G401.6 (cell line): ENCODE measurements around the gene CCT3.

ENCODE experiments used
- FAIRE-seq: peaks from 2 replicates; lab custom pipeline; 2012; peaks lifted over from hg19 to GRCh38; lab: Jason Lieb, UNC

The CCT3 gene

GRCh38 chr1:156320560-156320959, 17.5 kb downstream of the CCT3 start:
- no peak for FAIRE-seq

- peak; percentile 76 for FAIRE-seq
These were observed 18.4 kb downstream of the CCT3 start for GRCh38 chr1:156319664-156320063.

GRCh38 chr1:156316909-156317308, 21.2 kb downstream of the CCT3 start:
- no peak for FAIRE-seq

- no peak for FAIRE-seq
These were observed 27.1 kb downstream of the CCT3 start for GRCh38 chr1:156310962-156311361.

GRCh38 chr1:156308078-156308477, 30.0 kb downstream of the CCT3 start:
- FAIRE-seq = no peak

- no peak for FAIRE-seq
These were observed 32.9 kb downstream of the CCT3 start for GRCh38 chr1:156305215-156305614.

- no peak for FAIRE-seq
These were observed 34.9 kb downstream of the CCT3 start for GRCh38 chr1:156303241-156303640.

- FAIRE-seq = no peak
These were observed 39.2 kb downstream of the CCT3 start, which contains the start of gene VHLL for GRCh38 chr1:156298852-156299357. Gene VHLL (minus strand): TSS chr1:156299307. CDS start chr1:156299189, 118 bp downstream.

- no peak for FAIRE-seq
These were observed 42.6 kb downstream of the CCT3 start, which contains the start of gene GLMP for GRCh38 chr1:156295391-156295947. Gene GLMP (minus strand): TSS chr1:156295679. CDS start chr1:156295645, 34 bp downstream.

- FAIRE-seq = no peak
These were observed 44.2 kb downstream of the CCT3 start for GRCh38 chr1:156293895-156294294.

GRCh38 chr1:156293098-156293434, 45.0 kb downstream of the CCT3 start:
- no peak for FAIRE-seq

GRCh38 chr1:156291226-156292061, 46.6 kb downstream of the CCT3 start:
- no peak for FAIRE-seq

GRCh38 chr1:156289857-156290256, 48.2 kb downstream of the CCT3 start:
- no peak for FAIRE-seq

- FAIRE-seq = no peak
These were observed 52.0 kb downstream of the CCT3 start for GRCh38 chr1:156286061-156286460.

GRCh38 chr1:156285437-156285836, 52.7 kb downstream of the CCT3 start:
- no peak for FAIRE-seq

- no peak for FAIRE-seq
These were observed 53.3 kb downstream of the CCT3 start for GRCh38 chr1:156284757-156285156.

GRCh38 chr1:156284112-156284511, 54.0 kb downstream of the CCT3 start, which contains the start of gene TMEM79:
Gene TMEM79 (plus strand): TSS chr1:156284325. CDS start chr1:156285227, 902 bp downstream.
- no peak for FAIRE-seq

GRCh38 chr1:156283521-156283920, 54.6 kb downstream of the CCT3 start:
- FAIRE-seq = no peak

GRCh38 chr1:156282479-156283222, 55.4 kb downstream of the CCT3 start, which contains the start of gene SMG5:
Gene SMG5 (minus strand): TSS chr1:156282825. CDS start chr1:156282680, 145 bp downstream.
- peak; percentile 94 for FAIRE-seq

- no peak for FAIRE-seq
These were observed 56.2 kb downstream of the CCT3 start for GRCh38 chr1:156281693-156282478.

GRCh38 chr1:156281281-156281680, 56.8 kb downstream of the CCT3 start:
- no peak for FAIRE-seq

GRCh38 chr1:156279837-156280236, 58.3 kb downstream of the CCT3 start:
- no peak for FAIRE-seq
